ENCODE data around the gene SRPX.

SRPX gene

DNA sequence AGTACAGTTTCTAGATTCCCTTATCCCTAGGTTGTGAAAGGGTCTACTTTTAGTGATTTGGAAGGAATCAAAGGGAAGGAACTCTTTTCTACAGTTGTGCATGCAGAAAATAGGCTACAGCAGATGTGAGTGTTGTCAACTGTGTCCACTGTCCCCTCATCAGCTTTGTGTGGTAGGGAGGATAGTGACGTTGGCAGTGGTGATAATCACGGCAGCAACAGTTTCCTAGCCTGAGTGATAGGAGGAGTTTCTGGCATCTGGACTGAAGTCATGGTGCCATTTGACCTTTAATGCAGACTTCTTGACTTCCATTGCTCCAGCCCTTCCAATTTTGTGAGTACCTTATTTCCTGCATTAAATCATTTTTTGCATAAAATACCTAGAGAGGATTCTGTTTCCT is 39.3 kb downstream of the SRPX start:
- H3K9me3 ChIP-seq, result no peaks in the 10 kb centered on the region
- no peaks in the 10 kb centered on the region for H3K4me1 ChIP-seq
- H3K27me3 ChIP-seq (ENCODE audit: low read depth), result no peaks in the 10 kb centered on the region
- H3K4me3 ChIP-seq, result no peak overlapping the region
- H3K36me3 ChIP-seq (replicated peaks), result no peaks in the 10 kb centered on the region
- in situ Hi-C loops (cut with MboI; ENCODE audit: low sequenced_read_pairs), result no loop called here
- DNase-seq (ENCODE audit: low spot score in 2 of 2), result no peak

DNA sequence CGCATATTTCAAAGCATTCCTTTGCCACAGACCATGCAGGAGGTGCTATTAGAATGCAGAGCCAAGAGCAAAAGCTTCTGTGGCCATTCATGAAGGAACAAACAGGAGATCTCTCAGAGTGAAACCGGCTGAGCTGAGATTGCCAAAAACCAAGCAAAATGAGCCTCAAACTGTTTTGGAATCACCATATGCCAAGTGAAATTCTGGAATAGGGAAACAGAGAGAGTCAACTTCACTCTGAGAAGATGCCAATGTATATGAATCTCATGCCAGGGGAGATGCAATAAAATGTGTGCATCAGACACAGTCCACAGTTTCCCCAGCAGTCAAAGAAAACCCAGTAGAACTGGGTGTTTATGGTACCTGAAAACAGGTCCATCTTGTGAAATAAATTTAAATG is 42.3 kb downstream of the SRPX start:
- in situ Hi-C loops (cut with MboI; ENCODE audit: low sequenced_read_pairs), result loop anchor here (10.0 kb wide), 2 partner anchors 254 to 424 kb away; no protein-coding TSS in a partner anchor
- DNase-seq (ENCODE audit: low spot score in 2 of 2), result no peak
- no peaks in the 10 kb centered on the region for H3K27me3 ChIP-seq (ENCODE audit: low read depth)

DNA sequence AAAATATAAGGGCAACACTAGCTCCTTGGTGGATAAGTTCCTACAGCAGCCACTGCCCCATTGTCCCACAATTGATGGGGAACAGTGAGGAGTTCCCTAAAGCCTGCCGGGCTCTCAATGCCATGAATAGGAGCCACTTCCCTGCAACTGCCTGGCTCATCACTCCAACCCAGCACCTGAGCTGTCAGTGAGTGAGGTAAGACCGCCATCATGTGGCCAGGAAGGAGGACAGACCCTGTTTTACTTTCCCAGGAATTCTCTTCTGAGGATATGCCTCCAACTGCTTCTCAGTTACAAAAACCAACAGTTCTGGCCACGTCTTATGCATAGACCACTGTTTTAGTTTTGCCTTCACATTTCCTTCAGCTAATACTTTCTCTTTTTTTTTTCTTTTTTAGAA is 45.5 kb downstream of the SRPX start:
- in situ Hi-C loops (cut with MboI; ENCODE audit: low sequenced_read_pairs), result loop anchor here (10.0 kb wide), 2 partner anchors 250 to 420 kb away; no protein-coding TSS in a partner anchor
- peak; percentile 59 to 67 for DNase-seq (ENCODE audit: low spot score in 2 of 2)

More for the DNA sequence above, 42.3 kb downstream of the SRPX start:
- Histone ChIP-seq H3K9me3 (no peaks in the 10 kb centered on the region), H3K4me1 (no peaks in the 10 kb centered on the region), H3K4me3 (no peak overlapping the region), H3K36me3 (replicated peaks) (no peaks in the 10 kb centered on the region)

DNA sequence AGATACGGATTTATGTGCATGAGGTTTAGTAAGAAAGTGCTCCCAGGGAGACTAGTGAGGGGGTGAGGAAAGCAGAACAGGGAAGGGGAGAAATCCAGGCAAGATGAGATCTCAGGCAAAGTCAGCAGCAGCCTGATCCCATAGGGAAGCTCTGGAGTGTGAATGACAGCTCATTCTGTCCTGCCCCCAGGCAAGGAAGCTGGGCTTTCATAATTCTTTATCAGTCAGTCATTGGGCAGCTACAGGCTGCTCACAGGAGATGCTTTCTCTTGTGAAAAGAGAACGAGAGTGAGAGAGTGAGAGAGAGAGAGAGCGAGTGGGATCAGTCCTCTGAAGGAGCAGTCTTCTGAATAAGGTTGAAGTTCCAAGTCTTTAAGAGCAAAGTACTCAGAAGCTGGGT is 48.1 kb downstream of the SRPX start:
- Histone ChIP-seq H3K36me3 (replicated peaks) (no peaks in the 10 kb centered on the region), H3K27me3 (ENCODE audit: low read depth) (no peaks in the 10 kb centered on the region), H3K4me1 (no peaks in the 10 kb centered on the region), H3K9me3 (no peaks in the 10 kb centered on the region), H3K4me3 (no peak overlapping the region)
- DNase-seq (ENCODE audit: low spot score in 2 of 2), result no peak
- in situ Hi-C loops (cut with MboI; ENCODE audit: low sequenced_read_pairs), result loop anchor here (10.0 kb wide), 2 partner anchors 248 to 418 kb away; no protein-coding TSS in a partner anchor

More for the DNA sequence above, 45.5 kb downstream of the SRPX start:
- no peak overlapping the region for H3K4me3 ChIP-seq
- H3K27me3 ChIP-seq (ENCODE audit: low read depth), result no peaks in the 10 kb centered on the region
- no peaks in the 10 kb centered on the region for H3K9me3 ChIP-seq
- no peaks in the 10 kb centered on the region for H3K36me3 ChIP-seq (replicated peaks)
- H3K4me1 ChIP-seq, result no peaks in the 10 kb centered on the region

GRCh38 chrX:38170556-38170955 is 50.1 kb downstream of the SRPX start:
- DNase-seq (ENCODE audit: low spot score in 2 of 2), result no peak
- Histone ChIP-seq H3K27me3 (ENCODE audit: low read depth) (no peaks in the 10 kb centered on the region), H3K36me3 (replicated peaks) (no peaks in the 10 kb centered on the region), H3K4me3 (no peak overlapping the region), H3K9me3 (no peaks in the 10 kb centered on the region), H3K4me1 (no peaks in the 10 kb centered on the region)
- in situ Hi-C loops (cut with MboI; ENCODE audit: low sequenced_read_pairs), result loop anchor here (10.0 kb wide), 2 partner anchors 246 to 416 kb away; no protein-coding TSS in a partner anchor

- in situ Hi-C loops (cut with MboI; ENCODE audit: low sequenced_read_pairs), result no loop called here
- no peaks in the 10 kb centered on the region for H3K36me3 ChIP-seq (replicated peaks)
- H3K9me3 ChIP-seq, result no peaks in the 10 kb centered on the region
- H3K4me1 ChIP-seq, result no peaks in the 10 kb centered on the region
- no peaks in the 10 kb centered on the region; the same call in 1 of the 2 replicates for H3K27me3 ChIP-seq (ENCODE audit: low read depth)
- DNase-seq (ENCODE audit: low spot score in 2 of 2), result peak in 1 of 2 experiments; percentile 49
- no peak overlapping the region for H3K4me3 ChIP-seq
Measured at GRCh38 chrX:38166478-38167083, 54.1 kb downstream of the SRPX start.

DNA sequence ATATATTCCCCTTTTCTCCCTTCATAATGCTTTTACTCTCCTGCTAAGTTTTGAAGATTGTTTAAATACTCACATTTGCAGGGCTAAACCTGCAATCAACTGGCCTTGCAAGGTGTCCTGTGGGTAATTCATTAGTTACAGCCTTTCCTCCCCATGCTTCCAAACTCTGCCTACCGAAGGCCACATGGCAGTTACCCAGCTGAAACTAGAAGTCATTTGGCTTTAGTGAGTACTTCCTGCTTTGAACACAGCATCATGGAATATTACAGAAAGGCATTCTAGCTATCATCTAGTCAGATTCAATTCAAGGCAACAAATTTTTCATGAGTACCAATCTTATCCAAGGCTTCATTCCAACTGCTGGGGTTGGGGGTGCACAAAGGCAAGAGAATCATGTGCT is 55.6 kb downstream of the SRPX start:
- H3K27me3 ChIP-seq (ENCODE audit: low read depth), result no peaks in the 10 kb centered on the region; the same call in 1 of the 2 replicates

DNA sequence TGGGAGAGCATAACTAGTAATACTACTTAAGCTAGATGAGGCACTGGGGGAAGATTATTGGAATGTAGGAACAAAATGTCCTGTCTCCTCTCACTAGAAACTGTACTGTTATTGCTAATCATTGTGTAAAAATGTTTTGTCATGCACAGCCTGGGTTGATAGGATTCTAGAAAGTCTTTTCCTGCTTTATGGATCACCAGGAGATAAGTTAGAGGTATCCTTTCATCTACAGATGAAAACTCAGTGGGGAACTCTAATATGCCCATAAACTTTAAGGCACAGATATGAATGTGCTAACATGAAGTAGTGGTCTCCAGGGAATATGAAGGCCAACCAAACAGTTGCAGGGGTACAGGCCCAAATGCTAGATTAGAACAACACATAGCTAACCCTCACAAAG is 57.5 kb downstream of the SRPX start:
- no peaks in the 10 kb centered on the region for H3K9me3 ChIP-seq
- in situ Hi-C loops (cut with MboI; ENCODE audit: low sequenced_read_pairs), result no loop called here
- H3K4me3 ChIP-seq, result no peak overlapping the region
- no peaks in the 10 kb centered on the region for H3K36me3 ChIP-seq (replicated peaks)
- H3K4me1 ChIP-seq, result no peaks in the 10 kb centered on the region
- DNase-seq (ENCODE audit: low spot score in 2 of 2), result no peak
- H3K27me3 ChIP-seq (ENCODE audit: low read depth), result no peaks in the 10 kb centered on the region; the same call in 1 of the 2 replicates

More for the DNA sequence above, 55.6 kb downstream of the SRPX start:
- no peak for DNase-seq (ENCODE audit: low spot score in 2 of 2)
- in situ Hi-C loops (cut with MboI; ENCODE audit: low sequenced_read_pairs), result no loop called here
- no peaks in the 10 kb centered on the region for H3K4me1 ChIP-seq
- H3K9me3 ChIP-seq, result no peaks in the 10 kb centered on the region
- H3K36me3 ChIP-seq (replicated peaks), result no peaks in the 10 kb centered on the region
- no peak overlapping the region for H3K4me3 ChIP-seq

DNA sequence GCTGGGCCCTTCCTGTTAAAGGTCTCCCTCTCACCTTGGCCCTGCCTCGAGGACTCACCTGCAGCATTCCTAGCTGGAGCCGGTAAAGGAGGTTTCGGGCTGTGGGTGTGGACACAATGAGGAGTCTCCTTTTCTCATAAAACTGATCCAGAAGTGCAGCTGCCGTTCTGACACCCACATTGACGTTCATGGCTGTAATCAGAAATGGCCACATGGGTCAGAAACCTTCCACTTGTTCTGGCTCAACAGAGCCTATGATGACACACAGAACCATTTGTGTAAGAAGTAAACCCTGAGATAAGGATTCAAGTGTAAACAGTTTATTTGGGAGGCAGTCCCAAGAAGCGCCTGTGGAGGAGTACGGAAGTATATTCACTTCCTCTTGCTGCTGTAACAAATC is 63.8 kb downstream of the SRPX start:
- no peaks in the 10 kb centered on the region for H3K9me3 ChIP-seq
- no peak overlapping the region for H3K4me3 ChIP-seq
- H3K27me3 ChIP-seq (ENCODE audit: low read depth), result no peaks in the 10 kb centered on the region
- in situ Hi-C loops (cut with MboI; ENCODE audit: low sequenced_read_pairs), result no loop called here
- DNase-seq (ENCODE audit: low spot score in 2 of 2), result no peak
- no peaks in the 10 kb centered on the region for H3K36me3 ChIP-seq (replicated peaks)
- no peaks in the 10 kb centered on the region for H3K4me1 ChIP-seq

DNA sequence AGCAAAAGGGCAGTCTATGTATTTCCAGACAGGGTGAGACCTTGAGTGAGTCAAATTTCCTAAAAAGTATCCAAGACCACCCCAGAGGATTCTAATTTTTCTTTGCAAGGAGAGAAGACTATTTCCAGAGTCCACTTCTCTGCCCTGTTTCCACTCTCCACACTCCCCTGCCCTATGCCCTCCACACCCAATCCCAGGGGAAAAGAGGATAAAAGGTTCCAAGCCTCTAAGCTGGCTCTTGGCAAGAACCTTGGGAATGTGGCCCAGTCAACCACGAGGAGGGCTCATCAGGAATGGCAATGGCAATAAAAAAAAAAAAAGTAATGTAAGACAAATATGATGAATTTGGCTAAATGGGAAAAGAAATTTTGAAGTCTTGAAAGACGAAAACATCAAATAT is 65.9 kb downstream of the SRPX start:
- in situ Hi-C loops (cut with MboI; ENCODE audit: low sequenced_read_pairs), result no loop called here
- Histone ChIP-seq H3K36me3 (replicated peaks) (no peaks in the 10 kb centered on the region), H3K27me3 (ENCODE audit: low read depth) (no peaks in the 10 kb centered on the region), H3K4me3 (no peak overlapping the region), H3K9me3 (no peaks in the 10 kb centered on the region), H3K4me1 (no peaks in the 10 kb centered on the region)
- no peak for DNase-seq (ENCODE audit: low spot score in 2 of 2)

DNA sequence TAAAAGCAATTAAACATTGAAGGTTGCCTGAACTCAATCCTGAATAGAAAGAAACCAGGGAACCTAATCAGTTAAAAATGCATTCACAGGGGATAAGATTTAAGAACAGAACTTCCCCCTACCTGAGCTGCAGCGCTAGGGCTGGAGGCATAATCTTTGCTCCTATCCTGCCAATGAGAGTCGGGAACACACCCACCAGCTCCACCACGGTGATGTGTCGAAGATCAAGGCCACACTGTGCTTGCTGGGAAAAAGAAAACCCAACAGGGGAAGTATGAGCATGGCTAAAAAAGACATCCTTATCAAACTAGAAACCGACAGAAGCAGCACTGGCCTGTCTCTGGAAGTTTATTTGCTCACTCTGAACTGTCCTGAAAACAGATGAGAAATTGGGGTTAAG is 66.3 kb downstream of the SRPX start:
- H3K27me3 ChIP-seq (ENCODE audit: low read depth), result no peaks in the 10 kb centered on the region
- DNase-seq (ENCODE audit: low spot score in 2 of 2), result no peak
- H3K4me3 ChIP-seq, result no peak overlapping the region
- in situ Hi-C loops (cut with MboI; ENCODE audit: low sequenced_read_pairs), result no loop called here
- H3K4me1 ChIP-seq, result no peaks in the 10 kb centered on the region
- no peaks in the 10 kb centered on the region for H3K36me3 ChIP-seq (replicated peaks)
- H3K9me3 ChIP-seq, result no peaks in the 10 kb centered on the region

GRCh38 chrX:38151441-38151840 is 69.2 kb downstream of the SRPX start:
- H3K9me3 ChIP-seq, result no peaks in the 10 kb centered on the region
- in situ Hi-C loops (cut with MboI; ENCODE audit: low sequenced_read_pairs), result no loop called here
- no peaks in the 10 kb centered on the region for H3K4me1 ChIP-seq
- no peak for DNase-seq (ENCODE audit: low spot score in 2 of 2)
- no peak overlapping the region for H3K4me3 ChIP-seq
- H3K27me3 ChIP-seq (ENCODE audit: low read depth), result no peaks in the 10 kb centered on the region
- no peaks in the 10 kb centered on the region for H3K36me3 ChIP-seq (replicated peaks)

DNA sequence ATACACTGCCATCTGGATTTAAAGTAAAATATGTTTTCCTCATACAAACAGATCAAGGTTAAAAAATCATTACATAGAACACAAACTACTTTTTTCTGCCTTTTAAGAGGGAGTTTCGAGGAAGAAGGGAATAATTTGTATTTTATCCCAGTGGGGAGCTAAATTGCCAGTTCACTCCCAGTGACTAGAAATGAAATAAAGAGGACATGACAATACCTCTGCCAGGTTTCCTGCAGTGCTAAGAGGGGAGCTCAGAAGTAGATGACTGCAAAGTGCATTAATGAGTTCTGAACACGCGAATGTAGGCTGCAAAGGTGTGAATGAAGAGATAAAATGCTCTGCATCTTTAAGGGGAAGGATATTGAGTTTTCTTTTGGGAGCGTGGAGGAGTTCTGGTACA is 69.7 kb downstream of the SRPX start:
- in situ Hi-C loops (cut with MboI; ENCODE audit: low sequenced_read_pairs), result no loop called here
- DNase-seq (ENCODE audit: low spot score in 2 of 2), result no peak
- H3K4me3 ChIP-seq, result no peak overlapping the region

DNA sequence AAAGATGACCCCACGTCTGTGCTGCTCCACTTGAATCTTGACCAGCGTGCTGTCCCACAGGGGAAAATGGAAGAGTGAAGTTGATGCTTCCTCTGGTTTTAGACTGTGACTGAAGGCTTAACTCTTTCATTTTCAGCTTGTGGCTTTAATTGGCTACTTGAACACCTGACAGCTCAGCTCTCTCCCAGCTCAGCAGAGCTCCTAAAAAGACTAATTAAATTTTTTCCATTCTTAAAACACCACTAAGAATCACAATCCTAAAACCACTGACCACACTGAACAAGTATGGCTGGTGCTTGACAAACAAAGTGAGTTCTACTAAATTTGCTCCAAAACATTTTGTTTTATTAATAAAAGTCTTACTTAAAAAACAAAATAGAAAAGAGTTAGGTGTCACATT is 71.7 kb downstream of the SRPX start:
- DNase-seq (ENCODE audit: low spot score in 2 of 2), result no peak
- Histone ChIP-seq H3K9me3 (no peaks in the 10 kb centered on the region), H3K4me3 (no peak overlapping the region), H3K27me3 (ENCODE audit: low read depth) (no peaks in the 10 kb centered on the region), H3K36me3 (replicated peaks) (no peaks in the 10 kb centered on the region), H3K4me1 (no peaks in the 10 kb centered on the region)
- in situ Hi-C loops (cut with MboI; ENCODE audit: low sequenced_read_pairs), result no loop called here

More for the DNA sequence above, 69.7 kb downstream of the SRPX start:
- Histone ChIP-seq H3K36me3 (replicated peaks) (no peaks in the 10 kb centered on the region), H3K4me1 (no peaks in the 10 kb centered on the region), H3K27me3 (ENCODE audit: low read depth) (no peaks in the 10 kb centered on the region), H3K9me3 (no peaks in the 10 kb centered on the region)

- Histone ChIP-seq H3K4me3 (no peak overlapping the region), H3K9me3 (no peaks in the 10 kb centered on the region), H3K36me3 (replicated peaks) (no peaks in the 10 kb centered on the region), H3K27me3 (ENCODE audit: low read depth) (no peaks in the 10 kb centered on the region), H3K4me1 (no peaks in the 10 kb centered on the region)
- DNase-seq (ENCODE audit: low spot score in 2 of 2), result no peak
- in situ Hi-C loops (cut with MboI; ENCODE audit: low sequenced_read_pairs), result no loop called here
Measured at GRCh38 chrX:38142610-38143009, 78.1 kb downstream of the SRPX start.
